ES-I3 (cell line): ENCODE data around the gene RAB11FIP4.

Experiments used
- H3K36me3 ChIP-seq: 2 replicates; pipeline ENCODE4 v1.6.1; 2013; ENCODE audit warnings: mild to moderate bottlenecking, low read length, control low read depth, moderate library complexity; ENCODE audit not compliant: insufficient read depth
- H3K4me1 ChIP-seq: 2 replicates; pipeline ENCODE4 v1.6.1; 2013; ENCODE audit warnings: mild to moderate bottlenecking, control low read depth, low read length; ENCODE audit not compliant: insufficient read depth
- H3K9ac ChIP-seq: 2 replicates; pipeline ENCODE4 v1.6.1; 2013; ENCODE audit warnings: low read depth, mild to moderate bottlenecking, low read length, moderate library complexity
- H3K9me3 ChIP-seq: 2 replicates; pipeline ENCODE4 v1.6.1; 2013; ENCODE audit warnings: mild to moderate bottlenecking, low read length, moderate library complexity; ENCODE audit not compliant: control insufficient read depth, insufficient read depth

Gene RAB11FIP4

DNA sequence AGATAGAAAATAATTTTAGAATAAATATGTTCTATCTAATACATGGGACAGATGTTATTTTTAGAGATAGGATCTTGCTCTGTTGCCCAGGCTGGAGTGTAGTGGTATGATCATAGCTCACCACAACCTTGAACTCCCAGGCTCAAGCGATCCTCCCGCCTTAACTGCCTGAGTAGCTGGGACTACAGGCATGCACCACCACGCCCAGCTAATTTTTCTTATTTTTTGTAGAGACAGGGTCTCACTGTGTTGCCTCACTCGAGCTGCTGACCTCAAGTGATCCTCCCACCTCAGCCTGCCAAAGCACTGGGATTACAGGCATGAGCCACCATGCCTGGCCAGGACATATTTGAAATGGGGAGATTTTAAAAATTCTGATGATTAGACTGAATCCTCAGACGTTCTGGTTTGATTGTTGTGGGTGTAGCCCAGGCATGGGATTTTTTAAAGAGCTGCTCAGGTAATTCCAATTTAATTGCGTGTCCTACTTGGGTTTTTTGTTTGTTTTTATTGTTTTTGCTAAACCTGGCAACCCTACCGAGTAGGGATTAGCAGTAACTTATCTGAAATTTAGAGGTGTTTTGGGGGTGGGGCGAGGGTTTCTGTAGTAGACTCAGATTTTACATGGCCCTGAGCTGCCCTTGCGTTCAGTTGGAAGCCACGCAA, 142.9 kb downstream of the RAB11FIP4 start:
- Histone ChIP-seq H3K9me3 (no peaks in the 10 kb centered on the region), H3K36me3 (no peaks in the 10 kb centered on the region; the same call in 1 of the 2 replicates), H3K9ac (no peak overlapping the region), H3K4me1 (peaks cover 4% of the 10 kb centered on the region; the same call in 1 of the 2 replicates)

DNA sequence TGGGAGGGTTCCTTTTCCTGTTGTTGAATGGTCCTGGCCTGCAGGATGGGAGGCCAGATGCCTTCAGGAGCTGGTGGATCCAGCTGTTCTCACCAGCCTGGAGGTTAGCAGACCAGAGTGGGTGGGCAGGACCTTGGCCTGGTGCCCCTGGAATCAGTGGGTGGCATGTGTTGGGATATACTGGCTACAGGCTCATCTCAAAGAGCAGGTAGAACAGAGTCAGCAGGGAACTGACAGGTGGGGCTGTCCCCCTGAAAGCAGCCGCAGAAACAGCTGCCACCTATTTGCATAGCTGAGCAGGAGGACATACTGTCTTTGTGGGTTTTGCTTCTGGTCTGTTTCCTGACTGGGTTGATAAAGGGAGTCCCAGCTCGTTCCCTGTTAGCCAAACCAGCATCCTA, 144.1 kb downstream of the RAB11FIP4 start:
- no peak overlapping the region for H3K9ac ChIP-seq
- no peaks in the 10 kb centered on the region for H3K9me3 ChIP-seq
- H3K4me1 ChIP-seq = peaks cover 4% of the 10 kb centered on the region; the same call in 1 of the 2 replicates
- H3K36me3 ChIP-seq = no peaks in the 10 kb centered on the region; the same call in 1 of the 2 replicates

GRCh38 chr17:31536451-31536850, 145.0 kb downstream of the RAB11FIP4 start:
- no peak overlapping the region for H3K9ac ChIP-seq
- H3K36me3 ChIP-seq = no peaks in the 10 kb centered on the region; the same call in 1 of the 2 replicates
- no peaks in the 10 kb centered on the region for H3K9me3 ChIP-seq
- peaks cover 4% of the 10 kb centered on the region; the same call in 1 of the 2 replicates for H3K4me1 ChIP-seq

DNA sequence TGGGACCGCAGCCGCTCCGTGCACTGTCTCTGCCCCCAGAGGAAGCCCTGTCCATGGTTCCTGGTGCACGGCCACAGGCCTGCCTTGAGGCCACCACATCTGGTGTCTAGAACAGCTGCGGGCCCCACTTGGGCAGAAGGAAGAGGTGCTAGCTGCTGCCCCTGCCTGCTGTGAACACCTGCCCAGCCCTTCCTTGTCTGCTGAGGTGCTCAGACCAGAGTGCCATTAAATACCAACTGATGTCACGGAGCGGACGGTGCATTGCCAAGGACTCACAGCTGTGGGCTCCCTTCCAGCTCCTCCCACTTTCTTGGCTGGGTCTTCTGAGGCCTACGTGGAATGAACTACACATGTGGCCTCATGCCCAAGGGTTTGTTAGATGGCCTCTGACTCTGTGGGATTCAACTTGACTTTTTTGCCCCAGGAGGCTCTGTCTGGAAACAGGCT, 146.1 kb downstream of the RAB11FIP4 start:
- Histone ChIP-seq H3K4me1 (peaks cover 4% of the 10 kb centered on the region; the same call in 1 of the 2 replicates), H3K9ac (no peak overlapping the region), H3K36me3 (no peaks in the 10 kb centered on the region), H3K9me3 (no peaks in the 10 kb centered on the region)

DNA sequence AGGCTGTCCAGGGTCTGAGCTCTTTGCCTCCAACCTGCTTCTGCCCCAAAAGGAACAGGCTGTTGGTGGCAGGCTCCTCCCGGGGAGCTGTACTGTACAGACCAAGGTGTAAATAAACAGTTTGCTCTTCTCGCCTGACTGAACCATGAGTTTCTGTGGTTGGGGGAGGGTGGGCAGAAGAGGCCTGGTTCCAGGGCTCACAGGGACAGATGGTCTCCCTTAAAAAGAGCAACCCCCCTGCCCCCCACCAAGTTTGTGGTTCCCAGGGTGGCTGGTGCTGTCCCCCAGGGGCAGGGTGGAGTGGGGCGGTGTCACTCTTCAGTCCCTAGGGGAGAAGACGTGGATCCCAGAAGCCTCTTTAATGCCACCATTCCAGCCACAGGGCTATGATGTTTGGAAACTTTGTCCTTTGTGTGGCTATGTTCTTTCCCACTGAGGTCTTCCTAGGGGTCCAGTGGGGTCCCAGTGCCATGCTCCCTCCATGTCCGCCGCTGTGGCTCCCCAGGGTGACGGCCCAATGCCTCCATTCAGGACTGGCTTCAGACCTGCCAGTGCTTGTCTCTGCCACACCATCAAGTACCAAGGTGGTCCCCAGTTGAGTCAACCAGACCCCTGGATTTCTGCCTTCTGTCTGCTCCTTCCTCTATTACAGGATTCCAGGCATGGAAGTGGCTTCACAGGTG, 146.7 kb downstream of the RAB11FIP4 start:
- peaks cover 4% of the 10 kb centered on the region; the same call in 1 of the 2 replicates for H3K4me1 ChIP-seq
- no peak overlapping the region for H3K9ac ChIP-seq
- no peaks in the 10 kb centered on the region for H3K36me3 ChIP-seq
- no peaks in the 10 kb centered on the region for H3K9me3 ChIP-seq

- Histone ChIP-seq H3K36me3 (no peaks in the 10 kb centered on the region), H3K9me3 (no peaks in the 10 kb centered on the region), H3K9ac (no peak overlapping the region), H3K4me1 (no peaks in the 10 kb centered on the region)
These were observed 149.3 kb downstream of the RAB11FIP4 start for GRCh38 chr17:31540602-31541307.

DNA sequence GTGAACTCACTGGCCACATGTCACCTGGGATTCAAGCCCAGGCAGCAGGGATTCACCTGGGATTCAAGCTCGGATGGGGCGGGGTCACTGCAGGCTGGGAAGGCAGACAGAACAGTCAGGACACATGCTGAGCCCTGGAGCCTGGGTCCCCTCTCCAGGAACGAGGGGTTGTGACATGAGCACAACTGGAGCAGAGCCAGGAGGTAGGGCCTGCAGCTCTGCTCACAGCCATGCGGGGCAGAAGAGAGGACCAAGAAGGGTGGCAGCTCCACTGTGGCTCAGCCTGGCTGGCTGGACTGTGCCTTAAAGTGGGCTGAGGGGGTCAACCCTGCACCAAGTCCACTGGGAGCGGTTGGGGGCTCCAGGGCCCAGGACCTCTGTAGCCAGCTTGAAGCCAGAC, 150.1 kb downstream of the RAB11FIP4 start:
- Histone ChIP-seq H3K36me3 (no peaks in the 10 kb centered on the region), H3K9ac (no peak overlapping the region), H3K4me1 (no peaks in the 10 kb centered on the region), H3K9me3 (no peaks in the 10 kb centered on the region)

DNA sequence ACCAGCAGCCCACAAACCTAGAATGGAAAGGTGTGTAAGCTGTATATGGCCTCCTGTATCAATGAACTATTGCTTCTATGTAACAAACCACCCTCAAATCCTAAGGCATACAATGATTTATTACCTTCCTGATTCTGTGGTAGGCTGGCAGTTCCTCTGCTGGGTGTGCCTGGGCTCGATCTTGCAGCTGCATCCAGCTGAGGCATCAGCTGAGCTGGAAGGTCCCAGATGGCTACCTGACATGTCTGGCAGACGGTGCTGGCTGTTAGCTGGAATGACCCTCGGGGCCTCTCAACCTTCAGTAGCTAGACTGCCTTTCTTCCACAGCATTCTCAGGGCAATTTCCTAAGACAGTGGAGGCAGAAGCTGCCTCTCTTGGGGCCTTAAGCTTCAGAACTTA, 152.7 kb downstream of the RAB11FIP4 start:
- Histone ChIP-seq H3K9ac (no peak overlapping the region), H3K36me3 (no peaks in the 10 kb centered on the region), H3K9me3 (no peaks in the 10 kb centered on the region)

GRCh38 chr17:31546650-31547049, 155.2 kb downstream of the RAB11FIP4 start:
- Histone ChIP-seq H3K9me3 (no peaks in the 10 kb centered on the region), H3K4me1 (no peaks in the 10 kb centered on the region), H3K36me3 (no peaks in the 10 kb centered on the region), H3K9ac (no peak overlapping the region)

More for the DNA sequence above, 152.7 kb downstream of the RAB11FIP4 start:
- no peaks in the 10 kb centered on the region for H3K4me1 ChIP-seq

DNA sequence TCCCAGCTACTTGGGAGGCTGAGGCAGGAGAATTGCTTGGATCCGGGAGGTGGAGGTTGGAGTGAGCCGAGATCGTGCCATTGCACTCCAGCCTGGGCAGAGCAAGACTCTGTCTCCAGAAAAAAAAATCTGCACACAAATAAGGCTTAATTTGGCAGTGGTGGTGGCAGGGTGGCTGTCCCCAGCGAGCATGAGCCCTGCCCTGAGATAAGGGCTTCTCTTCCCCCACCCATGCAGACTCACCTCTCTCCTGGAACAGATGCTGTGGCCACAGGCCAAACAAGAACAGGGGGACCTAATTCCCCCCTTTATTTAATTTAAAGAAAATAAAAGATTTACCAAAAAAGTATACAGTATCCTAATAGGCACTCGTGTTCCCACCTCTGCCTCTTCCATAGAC, 157.2 kb downstream of the RAB11FIP4 start:
- Histone ChIP-seq H3K9me3 (no peaks in the 10 kb centered on the region), H3K4me1 (no peaks in the 10 kb centered on the region), H3K36me3 (no peaks in the 10 kb centered on the region), H3K9ac (peak overlapping the region; percentile 81)

- Histone ChIP-seq H3K9me3 (no peaks in the 10 kb centered on the region), H3K36me3 (no peaks in the 10 kb centered on the region), H3K9ac (peak overlapping the region; percentile 81), H3K4me1 (no peaks in the 10 kb centered on the region)
These were observed 157.6 kb downstream of the RAB11FIP4 start for GRCh38 chr17:31549121-31549524.

DNA sequence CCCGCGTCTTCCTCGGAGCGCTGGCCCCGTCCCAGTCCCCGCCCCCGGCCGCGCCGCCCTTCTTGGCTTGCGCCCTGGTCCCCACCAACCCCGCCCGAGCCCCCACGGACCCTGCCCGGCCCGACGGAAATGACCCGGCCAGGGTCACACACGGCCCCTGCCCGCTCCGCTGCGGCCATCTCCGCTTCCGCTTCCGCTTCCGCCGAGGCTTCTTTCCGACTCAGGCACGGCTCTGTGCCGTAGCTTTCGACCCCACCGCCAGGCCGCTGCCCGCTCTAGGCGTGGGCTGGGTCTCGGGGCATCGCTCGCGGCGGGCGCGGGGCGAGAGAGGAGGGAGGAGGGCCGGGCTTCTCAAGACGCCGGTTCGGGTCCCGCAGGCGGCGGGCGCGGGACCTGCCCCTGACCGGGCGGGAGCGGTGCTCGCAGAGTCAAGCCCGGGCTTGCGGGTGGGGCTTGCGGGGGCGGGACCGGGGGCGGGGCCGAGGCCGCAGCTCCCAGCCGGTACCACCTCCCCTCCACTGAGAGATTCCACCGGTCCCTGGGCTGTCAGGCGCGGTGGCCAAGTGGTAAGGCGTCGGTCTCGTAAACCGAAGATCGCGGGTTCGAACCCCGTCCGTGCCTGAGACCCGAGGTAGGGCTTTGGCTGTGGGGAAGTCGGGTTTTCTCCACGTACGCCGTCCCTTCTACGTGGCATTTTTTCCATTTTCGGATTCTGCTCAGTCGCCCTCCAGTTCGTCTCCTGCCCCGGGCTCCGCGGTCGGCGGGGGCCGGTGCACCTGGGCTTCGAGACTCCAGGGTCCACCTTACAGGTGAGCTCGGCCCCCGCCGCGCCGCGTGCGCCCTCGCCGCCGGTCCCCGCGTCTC, 158.3 kb downstream of the RAB11FIP4 start:
- no peaks in the 10 kb centered on the region for H3K9me3 ChIP-seq
- H3K4me1 ChIP-seq = no peaks in the 10 kb centered on the region; the same call in 1 of the 2 replicates
- H3K9ac ChIP-seq = peak overlapping the region; percentile 81
- H3K36me3 ChIP-seq = no peaks in the 10 kb centered on the region

GRCh38 chr17:31550389-31551056, 159.0 kb downstream of the RAB11FIP4 start:
- Histone ChIP-seq H3K9ac (peak overlapping the region; percentile 76), H3K36me3 (no peaks in the 10 kb centered on the region), H3K9me3 (no peaks in the 10 kb centered on the region), H3K4me1 (peaks cover 4% of the 10 kb centered on the region; the same call in 1 of the 2 replicates)
